K562 treated with DMSO at 1 percent for 24 hours (cell line): ENCODE results near the gene SMYD4. TPM values are rescaled to one million over a fixed set of nuclear protein-coding genes. Genes with fewer than 3 reads are reported as not detected.

Experiments
- total RNA-seq: library from RNA; unstranded; fragments of 300-600 nt; gene quantifications from 2 replicates; pipeline ENCODE4 v1.2.3, GENCODE V29; 2022; ENCODE audit warnings: low read depth; ENCODE audit not compliant: insufficient read depth

Gene SMYD4
- total RNA-seq = 7.8 and 9.6 TPM in 2 replicates

GRCh38 chr17:1829592-1830257 lies at the start of gene SMYD4, which contains the start of gene RPA1:
SMYD4 (minus strand) TSS chr17:1829902; CDS start chr17:1827994, 1,908 bp downstream.
RPA1 (plus strand) TSS chr17:1830005; CDS start chr17:1830094, 89 bp downstream.

GRCh38 chr17:1742371-1743087 lies 87.2 kb downstream of the SMYD4 start, which contains the start of gene SERPINF2:
SERPINF2 (plus strand) TSS chr17:1742871; CDS start chr17:1744996, 2,125 bp downstream.

Other genes with a start within 250 kb of the SMYD4 start
- gene SLC43A2, start 201.1 kb downstream of the SMYD4 start, total RNA-seq = 4.7 and 5.0 TPM in 2 replicates
- gene SCARF1, start 184.2 kb downstream of the SMYD4 start, total RNA-seq = 3.0 and 3.7 TPM in 2 replicates
- gene RILP, start 180.0 kb downstream of the SMYD4 start, total RNA-seq = 46.3 and 48.7 TPM in 2 replicates
- gene PRPF8, start 145.0 kb downstream of the SMYD4 start, total RNA-seq = 123 and 133 TPM in 2 replicates
- gene TLCD2, start 119.5 kb downstream of the SMYD4 start, total RNA-seq = 2.3 and 3.1 TPM in 2 replicates
- 21.8 and 22.3 TPM in 2 replicates for gene WDR81, start 105.2 kb downstream of the SMYD4 start, total RNA-seq
- gene SERPINF2, start 87.0 kb downstream of the SMYD4 start, total RNA-seq = not detected in 2 replicates
- gene SERPINF1, start 67.8 kb downstream of the SMYD4 start, total RNA-seq = 63.0 and 67.8 TPM in 2 replicates
- 46.0 and 50.0 TPM in 2 replicates for gene RPA1, start 103 bp upstream of the SMYD4 start, total RNA-seq
- 0.08 TPM in 1 of 2 replicates, not detected in the other for gene RTN4RL1, start 195.4 kb upstream of the SMYD4 start, total RNA-seq
- 20.2 and 21.3 TPM in 2 replicates for gene DPH1, start 200.3 kb upstream of the SMYD4 start, total RNA-seq
- 36.8 and 39.1 TPM in 2 replicates for gene OVCA2, start 212.1 kb upstream of the SMYD4 start, total RNA-seq
- 0.34 and 0.57 TPM in 2 replicates for gene HIC1, start 225.2 kb upstream of the SMYD4 start, total RNA-seq